Hematopoietic multipotent progenitor cell treated with erythropoietin and hydrocortisone succinate and interleukin-3 and kit ligand, for 8 days (in vitro differentiated cells): ENCODE data around the gene LTBP1.

Source experiments
- DNase-seq: peaks from one replicate; pipeline ENCODE4 v3.0.0-alpha.2; 2015

Gene LTBP1

GRCh38 chr2:33320573-33320972 is 373.8 kb downstream of the LTBP1 start:
- DNase-seq = no peak

- no peak for DNase-seq
Measured at GRCh38 chr2:33321236-33321771, 374.6 kb downstream of the LTBP1 start.

- DNase-seq = no peak
Measured at GRCh38 chr2:33321876-33322483, 375.2 kb downstream of the LTBP1 start.

GRCh38 chr2:33322612-33323011 is 375.9 kb downstream of the LTBP1 start:
- DNase-seq = no peak

- no peak for DNase-seq
Measured at GRCh38 chr2:33323957-33324356, 377.2 kb downstream of the LTBP1 start.

- no peak for DNase-seq
Measured at GRCh38 chr2:33326100-33326499, 379.3 kb downstream of the LTBP1 start.

GRCh38 chr2:33333433-33333832 is 386.7 kb downstream of the LTBP1 start:
- DNase-seq = no peak

GRCh38 chr2:33334083-33334482 is 387.3 kb downstream of the LTBP1 start:
- DNase-seq = no peak

- no peak for DNase-seq
Measured at GRCh38 chr2:33335516-33335915, 388.8 kb downstream of the LTBP1 start.

GRCh38 chr2:33336036-33336625 is 389.4 kb downstream of the LTBP1 start:
- DNase-seq = no peak

GRCh38 chr2:33337385-33337960 is 390.7 kb downstream of the LTBP1 start:
- DNase-seq = no peak

- DNase-seq = no peak
Measured at GRCh38 chr2:33337981-33338380, 391.2 kb downstream of the LTBP1 start.

GRCh38 chr2:33339269-33339668 is 392.5 kb downstream of the LTBP1 start:
- no peak for DNase-seq

GRCh38 chr2:33340280-33340679 is 393.5 kb downstream of the LTBP1 start:
- DNase-seq = no peak

- no peak for DNase-seq
Measured at GRCh38 chr2:33342171-33342570, 395.4 kb downstream of the LTBP1 start.

GRCh38 chr2:33342705-33343104 is 396.0 kb downstream of the LTBP1 start:
- DNase-seq = no peak

- DNase-seq = no peak
Measured at GRCh38 chr2:33343387-33343895, 396.7 kb downstream of the LTBP1 start.

GRCh38 chr2:33344230-33344629 is 397.5 kb downstream of the LTBP1 start:
- no peak for DNase-seq

- no peak for DNase-seq
Measured at GRCh38 chr2:33347856-33348255, 401.1 kb downstream of the LTBP1 start.

- no peak for DNase-seq
Measured at GRCh38 chr2:33350632-33351031, 403.9 kb downstream of the LTBP1 start.

GRCh38 chr2:33351781-33352180 is 405.0 kb downstream of the LTBP1 start:
- no peak for DNase-seq

- no peak for DNase-seq
Measured at GRCh38 chr2:33354981-33355380, 408.2 kb downstream of the LTBP1 start.

GRCh38 chr2:33358878-33359277 is 412.1 kb downstream of the LTBP1 start:
- DNase-seq = no peak
